GM15510 (cell line): ENCODE measurements around the gene CBLC.

ENCODE experiments used
- POLR2A ChIP-seq: IDR thresholded peaks from 3 replicates; pipeline ENCODE4 v1.6.1; 2011; ENCODE audit warnings: borderline replicate concordance; ENCODE audit not compliant: insufficient read length; ENCODE audit errors: extremely low read depth

Gene CBLC

DNA sequence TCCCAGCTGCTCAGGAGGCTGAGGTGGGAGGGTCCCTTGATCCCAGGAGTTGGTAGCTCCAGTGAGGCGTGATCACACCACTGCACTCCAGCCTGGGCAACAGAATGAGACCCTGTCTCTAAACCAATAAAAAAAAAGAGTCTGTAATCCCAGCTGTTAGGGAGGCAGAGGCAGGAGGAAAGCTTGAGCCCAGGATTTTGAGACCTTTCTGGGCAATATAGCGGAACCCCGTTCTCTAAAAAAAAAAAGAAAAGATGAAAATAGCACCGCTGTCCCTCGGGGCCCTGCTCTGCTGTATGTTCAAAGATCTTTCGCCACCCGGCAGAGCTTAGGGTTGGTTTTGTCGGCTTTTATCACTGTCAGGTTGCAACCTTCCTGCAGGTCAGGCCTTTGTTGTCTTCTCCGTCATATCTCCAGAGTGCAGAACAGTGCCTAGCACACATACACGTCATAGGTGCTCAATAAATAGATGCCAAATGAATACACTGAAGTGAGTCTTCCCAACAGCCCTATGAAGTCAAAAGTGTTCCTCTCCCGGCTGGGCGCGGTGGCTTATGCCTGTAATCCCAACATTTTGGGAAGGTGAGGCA, 17.8 kb downstream of the CBLC start:
- TF ChIP-seq POLR2A = no peak

DNA sequence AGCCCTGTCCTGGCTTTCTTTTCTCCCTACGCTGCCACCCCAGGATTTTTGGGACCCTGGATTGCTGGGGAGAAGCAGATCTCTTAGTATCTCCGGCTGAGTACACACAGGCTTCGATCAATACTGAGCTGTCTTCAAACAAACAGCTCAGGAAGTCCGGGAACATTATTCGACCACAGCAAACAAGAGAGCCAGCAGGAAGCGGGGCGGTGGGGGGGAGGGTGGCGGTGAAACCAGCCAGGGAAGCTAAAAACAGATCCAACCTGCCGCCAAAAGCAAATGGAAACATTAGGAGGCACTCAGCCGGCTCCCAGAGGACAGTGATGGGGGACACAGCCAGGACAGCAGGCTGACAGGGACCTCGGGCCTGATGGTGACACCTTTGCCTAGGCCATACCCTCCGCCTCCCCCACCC, 19.0 kb downstream of the CBLC start:
- TF ChIP-seq POLR2A = no peak

DNA sequence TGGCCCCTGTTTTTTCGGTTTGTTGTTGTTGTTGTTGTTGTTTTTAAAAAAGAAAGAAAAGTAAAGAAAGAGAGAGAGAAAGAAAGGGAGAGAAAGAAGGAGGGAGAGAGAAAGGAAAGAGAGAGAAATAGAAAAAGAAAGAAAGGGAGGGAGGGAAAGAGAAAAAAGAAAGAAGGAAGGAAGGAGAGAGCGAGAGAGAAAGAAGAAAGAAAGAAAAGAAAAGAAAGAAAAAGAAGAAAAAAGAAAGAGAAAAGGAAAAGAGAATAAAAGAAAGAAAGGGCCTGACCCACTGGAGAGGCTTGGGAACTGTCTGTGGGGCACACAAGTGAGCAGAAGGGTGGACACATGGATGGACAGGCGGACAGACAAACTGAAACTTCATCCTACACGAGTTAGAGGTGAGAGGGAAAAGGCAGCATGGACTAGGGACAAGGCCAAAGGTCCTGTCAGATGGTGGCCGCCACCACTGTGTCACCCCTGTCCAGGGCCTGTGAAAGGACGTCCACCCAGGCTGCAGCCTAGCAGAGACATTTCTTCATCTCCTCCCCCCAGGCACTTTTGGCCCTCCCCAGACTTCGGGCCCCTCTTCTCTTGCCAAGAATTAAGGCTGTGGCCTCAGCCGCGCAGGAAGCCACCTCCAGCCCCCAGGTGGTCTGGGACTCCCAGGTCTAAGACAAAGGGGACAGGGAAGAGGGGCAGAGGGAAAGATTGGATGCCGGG, 22.1 kb downstream of the CBLC start:
- TF ChIP-seq POLR2A = no peak

DNA sequence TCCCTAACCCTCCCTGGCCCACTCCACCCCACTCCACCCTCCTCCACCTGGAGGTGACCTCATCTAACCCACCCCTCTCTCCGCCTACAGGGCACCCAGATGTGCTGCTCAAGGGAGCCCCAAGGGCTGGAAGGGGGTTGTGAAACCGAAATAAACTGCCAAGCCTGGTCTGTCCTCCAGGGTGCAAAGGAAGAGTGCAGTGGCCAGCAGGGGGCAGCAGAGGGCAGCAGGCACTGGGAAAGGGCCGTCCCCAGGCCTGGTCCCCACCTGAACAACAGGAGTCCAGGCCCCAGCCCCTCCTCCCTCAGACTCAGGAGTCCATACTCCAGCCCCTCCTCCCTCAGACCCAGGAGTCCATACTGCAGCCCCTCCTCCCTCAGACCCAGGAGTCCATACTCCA, 22.8 kb downstream of the CBLC start:
- TF ChIP-seq POLR2A = no peak

DNA sequence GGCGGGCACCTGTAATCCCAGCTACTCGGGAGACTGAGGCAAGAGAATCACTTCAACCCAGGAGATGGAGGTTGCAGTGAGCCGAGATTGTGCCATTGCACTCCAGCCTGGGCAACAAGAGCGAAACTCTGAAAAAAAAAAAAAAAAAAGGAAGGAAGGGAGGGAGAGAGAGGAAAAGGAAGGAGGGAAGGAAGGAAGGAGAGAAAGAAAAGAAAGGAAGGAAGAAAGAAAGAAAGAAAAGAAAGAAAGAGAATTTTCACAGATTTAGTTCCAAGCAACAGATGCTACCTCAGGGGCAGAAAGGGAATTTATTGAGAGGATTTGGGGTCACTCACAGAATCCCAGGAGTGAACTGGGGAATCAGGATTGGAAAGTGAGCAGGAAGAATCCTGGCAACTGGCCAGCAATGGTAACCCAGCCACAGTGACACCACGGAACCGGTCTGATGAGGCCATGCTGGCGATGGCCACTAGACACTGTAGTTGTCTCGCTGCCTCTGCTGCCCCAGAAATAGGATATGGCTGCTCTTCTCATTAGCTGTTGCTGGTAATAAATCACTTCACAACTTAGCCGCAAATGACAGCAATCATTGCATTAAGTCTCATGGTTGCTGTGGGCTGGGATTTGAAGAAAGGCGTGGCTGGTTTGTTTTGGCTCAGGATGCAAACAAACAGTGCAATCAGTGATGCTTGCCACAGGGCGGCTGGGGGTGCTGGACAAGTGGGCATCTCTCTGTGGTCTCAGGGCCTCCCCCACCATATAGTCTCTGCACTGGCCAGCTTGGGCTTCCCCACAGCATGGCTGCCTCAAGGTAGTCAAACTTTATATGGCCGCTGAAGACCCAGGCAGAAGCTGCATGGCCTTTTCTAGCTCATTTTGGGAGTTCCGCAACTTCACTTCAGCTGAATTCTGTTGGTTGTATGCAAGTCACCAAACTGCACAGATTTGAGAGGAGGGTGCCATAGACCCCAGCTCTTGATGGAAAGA, 26.0 kb downstream of the CBLC start:
- no peak for TF ChIP-seq POLR2A

DNA sequence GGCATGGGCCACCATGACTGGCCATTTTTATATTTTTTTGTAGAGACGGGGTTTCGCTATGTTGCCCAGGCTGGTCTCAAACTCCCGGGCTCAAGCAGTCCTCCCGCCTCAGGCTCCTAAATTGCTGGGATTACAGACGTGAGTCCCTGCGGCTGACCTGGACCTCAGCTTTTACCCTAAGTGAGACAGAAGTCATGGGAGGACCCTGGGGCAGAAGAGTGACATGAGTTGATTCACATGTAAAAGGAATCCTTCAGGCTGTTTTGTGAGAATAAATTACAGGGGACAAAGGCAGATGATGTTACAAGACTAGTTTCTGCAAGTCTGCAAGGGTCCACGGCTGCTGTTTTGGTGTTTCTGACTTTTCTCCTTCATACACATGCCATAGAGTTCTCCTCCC, 28.6 kb downstream of the CBLC start:
- TF ChIP-seq POLR2A = no peak

DNA sequence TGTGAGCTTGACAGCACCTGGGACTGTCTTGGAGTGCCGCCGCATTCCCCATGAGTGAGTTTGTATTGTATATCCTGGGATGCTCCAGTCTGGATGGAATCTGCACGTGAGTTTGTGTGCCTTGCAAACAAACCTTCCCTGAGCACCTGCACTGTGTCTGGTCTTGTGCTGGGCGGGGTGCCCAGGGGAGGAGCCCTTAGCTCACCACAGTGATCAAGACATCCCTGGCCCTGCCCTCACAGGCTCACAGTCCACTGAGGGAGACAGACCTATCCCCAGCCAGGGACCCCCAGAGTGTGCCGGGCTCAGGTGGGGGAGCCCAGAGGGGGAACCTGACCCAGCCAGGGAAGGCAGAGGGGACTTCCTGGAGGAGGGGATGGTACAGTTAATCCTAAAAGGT, 29.5 kb downstream of the CBLC start:
- TF ChIP-seq POLR2A = no peak

DNA sequence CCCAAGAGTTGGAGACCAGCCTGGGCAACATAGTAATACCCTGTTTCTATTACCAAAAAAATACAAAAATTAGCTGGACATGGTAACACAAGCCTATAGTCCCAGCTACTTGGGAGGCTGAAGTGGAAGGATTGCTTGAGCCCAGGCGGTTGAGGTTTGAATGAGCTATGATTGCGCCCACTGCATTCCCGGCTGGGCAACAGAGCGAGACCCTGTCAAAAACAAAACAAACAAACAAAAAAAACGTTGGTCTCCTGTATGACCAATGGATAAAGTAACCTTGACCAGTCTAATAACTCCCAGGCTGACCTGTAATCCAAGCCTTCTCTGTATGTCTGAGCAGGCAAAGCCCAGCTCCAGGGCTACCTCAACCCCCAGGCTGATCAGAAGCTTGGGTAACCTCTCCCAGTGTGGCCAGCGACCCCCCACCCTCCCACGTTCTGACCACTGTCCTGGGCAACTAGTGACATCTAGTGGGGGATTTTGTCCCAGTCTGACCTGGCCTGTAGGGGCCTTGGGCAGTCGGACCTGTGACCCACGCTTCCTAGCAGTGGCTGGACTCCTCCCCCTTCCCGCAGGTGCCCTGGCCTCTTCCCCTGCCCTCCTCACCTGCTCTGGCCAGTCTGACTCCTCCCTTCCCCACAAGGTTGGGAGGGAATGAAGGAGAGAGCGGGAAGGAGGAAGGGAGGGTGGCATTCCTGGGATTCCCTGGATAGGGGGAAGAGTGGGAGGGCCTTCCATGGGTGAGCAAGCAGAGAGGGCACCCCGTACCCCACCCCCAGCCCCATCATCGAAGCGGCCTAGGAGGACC, 30.2 kb downstream of the CBLC start:
- TF ChIP-seq POLR2A = no peak

DNA sequence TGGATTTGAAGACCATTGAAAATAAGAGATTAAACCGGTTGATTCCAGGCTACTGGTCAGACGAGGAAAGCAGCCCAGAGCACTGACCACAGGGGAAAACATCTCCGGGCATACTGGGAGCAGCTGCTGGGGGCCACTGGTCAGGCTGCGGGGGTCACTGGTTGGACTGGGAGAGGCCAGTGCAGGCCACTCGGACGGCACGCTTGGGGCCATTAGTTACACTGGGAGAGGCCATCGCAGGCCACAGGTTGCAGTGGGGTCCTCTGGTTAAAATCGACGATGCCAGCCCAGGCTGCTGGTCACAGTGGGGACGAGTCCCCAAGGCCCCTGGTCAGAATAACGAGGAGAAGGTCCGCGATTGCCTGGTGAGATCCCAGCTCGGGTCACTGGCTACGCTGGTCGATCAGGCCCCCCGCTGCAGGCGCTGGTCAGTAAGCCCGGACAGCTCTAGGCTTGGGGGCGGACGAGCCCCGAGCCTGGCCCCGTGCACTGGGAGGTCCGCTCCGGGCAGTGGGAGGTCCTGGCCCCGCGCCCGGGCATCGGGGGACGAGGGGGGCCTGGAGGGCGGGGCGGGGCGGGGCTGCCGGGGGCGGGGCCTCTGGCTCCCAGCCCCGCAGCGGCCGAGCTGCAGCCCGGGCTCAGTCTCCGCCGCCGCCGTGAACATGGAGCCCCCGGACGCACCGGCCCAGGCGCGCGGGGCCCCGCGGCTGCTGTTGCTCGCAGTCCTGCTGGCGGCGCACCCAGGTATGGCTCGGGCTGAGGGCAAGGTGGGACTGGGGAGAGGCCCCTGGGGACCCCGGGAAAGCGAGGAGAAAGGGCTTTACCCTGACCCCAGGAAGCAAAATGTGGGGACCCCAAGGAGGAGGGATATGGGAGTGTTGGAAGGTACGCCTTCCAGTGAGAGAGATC, 31.0 kb downstream of the CBLC start, which contains the start of gene BCAM:
TSS of gene BCAM (plus strand) at position 641 of the 909 bp plus-strand sequence. CDS start at position 663, 22 bp downstream.
- TF ChIP-seq POLR2A = no peak

DNA sequence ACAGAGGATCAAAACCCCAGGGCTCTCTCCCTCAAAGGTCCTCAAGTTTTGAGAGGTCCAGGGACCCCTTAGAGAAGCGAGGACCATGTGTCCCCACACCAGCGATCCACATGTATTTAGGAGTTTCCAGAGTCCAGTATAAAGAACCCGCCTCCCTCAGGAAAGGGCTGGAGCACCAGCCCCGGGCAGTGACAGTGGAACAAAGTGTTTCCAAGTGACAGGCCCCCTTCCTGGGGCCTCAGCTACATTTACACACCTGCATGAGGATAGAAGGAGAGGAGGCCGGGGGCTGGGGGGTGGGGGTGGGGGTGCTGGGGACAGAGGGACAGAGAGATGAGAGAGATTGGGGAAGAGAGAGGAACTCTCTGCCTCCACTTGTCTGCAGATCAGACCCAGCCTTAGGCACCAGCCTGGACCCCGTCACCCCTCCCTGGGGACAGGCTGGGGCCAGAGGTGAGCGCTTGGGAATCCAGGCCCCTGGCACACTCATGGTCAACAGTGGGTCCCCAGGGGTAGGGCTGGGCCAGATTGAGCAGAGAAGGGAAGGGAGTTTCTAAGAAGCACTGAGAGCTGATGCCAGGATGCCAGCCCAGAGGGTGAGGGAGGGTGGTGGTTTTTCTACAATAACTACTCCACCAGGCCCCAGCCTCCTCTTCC, 32.0 kb downstream of the CBLC start:
- no peak for TF ChIP-seq POLR2A

DNA sequence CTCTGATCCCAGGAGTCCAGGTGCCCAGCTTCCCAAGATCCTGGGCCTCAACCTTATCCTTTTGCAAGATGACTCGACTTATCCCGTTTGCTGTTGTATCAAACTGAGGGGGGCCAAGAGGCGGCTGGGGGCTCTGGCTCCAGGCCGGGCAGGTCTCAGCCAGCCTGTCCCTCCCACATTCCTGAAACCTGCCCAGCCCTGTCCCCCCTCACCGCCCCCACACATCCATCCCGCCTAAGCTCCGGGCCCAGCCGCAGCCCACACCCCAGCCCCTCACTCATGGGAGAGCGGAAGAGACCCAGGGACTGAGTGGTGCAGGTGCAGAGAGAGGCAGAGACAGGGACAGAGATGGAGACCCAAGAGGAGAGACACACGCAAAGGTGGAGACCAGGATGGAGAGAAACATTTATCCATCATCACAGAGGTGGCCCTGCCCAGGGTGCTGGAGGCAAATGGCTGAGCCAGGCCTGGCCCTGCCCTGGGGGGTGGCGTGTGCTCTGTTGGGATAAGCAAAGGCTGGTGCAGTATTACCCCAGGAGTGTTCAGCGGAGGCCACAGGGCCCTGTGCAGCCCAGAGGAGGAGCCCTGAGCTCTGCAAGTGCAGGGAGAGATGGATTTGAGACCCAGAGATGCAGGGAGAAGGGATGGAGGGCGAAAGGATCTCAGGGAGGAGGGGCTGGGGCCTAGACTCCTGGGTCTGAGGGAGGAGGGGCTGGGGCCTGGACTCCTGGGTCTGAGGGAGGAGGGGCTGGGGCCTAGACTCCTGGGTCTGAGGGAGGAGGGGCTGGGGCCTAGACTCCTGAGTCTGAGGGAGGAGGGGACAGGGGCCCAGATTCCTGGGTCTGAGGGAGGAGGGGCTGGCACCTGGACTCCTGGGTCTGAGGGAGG, 32.8 kb downstream of the CBLC start:
- no peak for TF ChIP-seq POLR2A

DNA sequence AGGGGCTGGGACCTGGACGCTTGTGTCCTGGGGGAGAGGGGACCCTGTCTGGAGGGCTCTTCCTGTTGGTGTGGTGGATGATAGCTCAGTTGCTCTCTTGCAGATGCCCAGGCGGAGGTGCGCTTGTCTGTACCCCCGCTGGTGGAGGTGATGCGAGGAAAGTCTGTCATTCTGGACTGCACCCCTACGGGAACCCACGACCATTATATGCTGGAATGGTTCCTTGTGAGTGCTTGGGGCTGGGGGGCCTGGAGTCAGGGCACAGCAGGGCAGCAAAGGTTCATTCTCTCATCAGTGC, 33.4 kb downstream of the CBLC start:
- TF ChIP-seq POLR2A = no peak
